Ovary (tissue), 9 donors: ENCODE measurements around the gene TGFB2. TPM values are rescaled to one million over a fixed set of nuclear protein-coding genes. Genes with fewer than 3 reads are reported as not detected.

Experiments used
- DNase-seq, 5 donors: peaks; one replicate each; pipeline ENCODE4 v3.0.0-alpha.2; 2019 to 2020
- H3K27ac ChIP-seq, 2 donors: fragments of 200-600 bp; one replicate each; pipeline versions ENCODE4 v1.5.1 to v1.8.0; 2019 to 2022
- H3K27me3 ChIP-seq: fragments of 200-600 bp; one replicate; pipeline ENCODE4 v1.8.0; 2022
- H3K36me3 ChIP-seq: fragments of 200-600 bp; sonication (generic); one replicate; pipeline ENCODE4 v1.5.1; 2019
- H3K4me1 ChIP-seq: one replicate; pipeline ENCODE4 v1.8.1; 2013; ENCODE audit warnings: mild to moderate bottlenecking, moderate library complexity; ENCODE audit not compliant: insufficient read depth
- H3K4me3 ChIP-seq: fragments of 200-600 bp; sonication (generic); one replicate; pipeline ENCODE4 v1.5.1; 2017
- H3K9me3 ChIP-seq, 2 donors: fragments of 200-600 bp in 1 of 2; sonication (generic) in 1 of 2; one replicate each; pipeline versions ENCODE4 v1.5.1 to v1.8.1; 2013 to 2019; ENCODE audit warnings: mild to moderate bottlenecking in 1 of 2, moderate library complexity in 1 of 2
- CTCF ChIP-seq, 3 donors: fragments of 450-650 bp in 2 of 3; fragments of 200-600 bp in 1 of 3; IDR thresholded peaks; one replicate each; pipeline versions ENCODE4 v1.5.1 to v1.8.0; 2016 to 2022; ENCODE audit warnings: antibody characterized with exemption in 3 of 3, mild to moderate bottlenecking in 1 of 3
- EP300 ChIP-seq: sonication (generic); formaldehyde crosslinking; IDR thresholded peaks from one replicate; pipeline ENCODE4 v1.6.1; 2017; ENCODE audit warnings: antibody characterized with exemption
- POLR2A ChIP-seq: fragments of 450-650 bp; IDR thresholded peaks from one replicate; pipeline ENCODE4 v1.6.1; 2017; ENCODE audit warnings: antibody characterized with exemption, mild to moderate bottlenecking, moderate library complexity
- WGBS, 3 donors: extraction: QIAGEN DNeasy Blood & Tissue Kit in 1 of 3; methylation state at CpG; one replicate each; pipeline versions ENCODE4 v1.1.5 to v1.1.7; 2013 to 2017; 5-methylcytosine and 5-hydroxymethylcytosine counted together
- intact Hi-C, 4 donors: fragments of 100-400 bp; cut with DNase I; formaldehyde crosslinking; loops; one replicate each; pipeline versions ENCODE4 v1.11.0 to v1.15.1; 2022 to 2023
- polyA plus RNA-seq, 2 donors: library from polyadenylated mRNA; stranded (reverse); fragments of 200-250 nt in 1 of 2; fragments of 350-450 nt in 1 of 2; fragmentation: Illumina TruSeq in 1 of 2; extraction: RNeasy Lipid Tissue Mini Kit (QIAGEN cat#74804) in 1 of 2; gene quantifications; one replicate each; pipeline ENCODE4 v1.2.3, GENCODE V29; 2013 to 2014
- total RNA-seq, 7 donors: library from RNA; depleted of rRNA in 2 of 7; stranded (reverse); fragments of >200 nt in 2 of 7; fragmentation: NEBNext Ultra II Directional in 3 of 7; extraction: Animal tissue kit (Norgen Biotek cat#: 25700) in 3 of 7; gene quantifications; one replicate each; pipeline versions ENCODE4 v1.1.0 to v1.2.4, GENCODE V29; 2016 to 2023
- donor health status: DM: no; HTN: no; CAD: no; lungs with moderate emphysema.
- donor health status: DM: no; HTN: no; CAD: no.
- donor health status: Bipolar disorder and iron deficiency.
- donor health status: DM: yes; HTN: yes; CAD: no.
- donor health status: DM: no; HTN: no; CAD: no.
- donor health status: DM: yes; HTN: yes; CAD: no.

TGFB2 gene
- total and polyA plus RNA-seq, 9 donors: 3.8 to 29.4 (median 9.3) TPM

DNA sequence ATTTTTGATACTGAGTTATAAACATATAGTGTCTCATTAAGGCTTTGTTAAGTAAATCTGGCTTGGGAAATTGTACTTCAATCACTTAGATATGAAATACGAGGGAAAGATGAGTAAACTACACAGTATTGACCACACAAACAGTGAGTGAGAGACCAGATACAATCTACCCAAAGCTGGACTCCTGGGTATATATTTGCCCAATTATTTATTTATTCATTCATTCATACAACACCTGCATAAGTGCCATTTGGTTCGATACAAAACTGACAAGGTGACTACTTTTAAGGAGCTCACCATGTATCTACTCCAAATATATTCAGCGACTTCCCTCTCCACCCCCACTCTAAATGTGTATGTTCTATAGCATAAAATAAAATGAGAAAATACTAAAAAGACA is 143.4 kb downstream of the TGFB2 start:
- H3K4me3 ChIP-seq: no peak overlapping the region
- intact Hi-C loops: no loop called here
- no peak for DNase-seq
- 94 to 96% (median 96%) methylated on average over 3 of the region's 3 CpGs for WGBS, 3 donors
- H3K27me3 ChIP-seq: no peaks in the 10 kb centered on the region
- no peak overlapping the region for H3K27ac ChIP-seq
- H3K36me3 ChIP-seq: no peaks in the 10 kb centered on the region
- H3K4me1 ChIP-seq: no peaks in the 10 kb centered on the region
- H3K9me3 ChIP-seq: no peaks in the 10 kb centered on the region
- TF ChIP-seq CTCF (IDR thresholded peaks at IDR 0.05) (no peak), POLR2A (no peak), EP300 (no peak)

DNA sequence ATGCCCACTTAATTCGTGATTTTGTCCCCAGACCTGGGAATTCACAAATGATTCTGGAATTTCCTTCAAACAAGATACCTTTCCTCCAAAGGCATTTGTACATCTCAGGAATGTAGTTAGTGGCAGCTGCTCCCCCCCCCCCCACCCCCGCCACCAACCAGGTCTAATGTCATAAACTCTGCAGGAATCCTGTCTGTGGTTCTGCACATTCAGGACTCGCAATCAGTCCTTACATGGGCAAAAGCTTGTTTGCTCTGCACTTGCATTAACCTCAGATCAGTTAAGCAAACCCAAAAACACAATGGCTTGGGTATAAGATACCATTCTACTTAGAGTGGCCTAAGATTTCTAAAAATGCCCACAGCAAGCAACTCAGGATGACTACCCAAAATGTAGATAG is 143.8 kb downstream of the TGFB2 start:
- intact Hi-C loops: no loop called here
- WGBS, 3 donors: 94 to 97% (median 96%) methylated on average over 3 of the region's 3 CpGs
- TF ChIP-seq POLR2A: no peak
- TF ChIP-seq CTCF (IDR thresholded peaks at IDR 0.05): no peak
- no peak for TF ChIP-seq EP300

GRCh38 chr1:218490406-218490922 is 145.3 kb downstream of the TGFB2 start:
- intact Hi-C loops: no loop called here
- no peaks in the 10 kb centered on the region for H3K4me1 ChIP-seq
- H3K27ac ChIP-seq: no peak overlapping the region
- 92 to 100% (median 100%) methylated on average over 1 of the region's 1 CpG for WGBS, 3 donors
- no peaks in the 10 kb centered on the region for H3K9me3 ChIP-seq
- no peaks in the 10 kb centered on the region for H3K36me3 ChIP-seq
- TF ChIP-seq POLR2A (no peak), EP300 (no peak), CTCF (IDR thresholded peaks at IDR 0.05) (no peak)
- no peaks in the 10 kb centered on the region for H3K27me3 ChIP-seq
- H3K4me3 ChIP-seq: no peak overlapping the region
- DNase-seq: no peak

More for the DNA sequence above, 143.8 kb downstream of the TGFB2 start:
- Histone ChIP-seq H3K27ac (no peak overlapping the region), H3K9me3 (no peaks in the 10 kb centered on the region), H3K27me3 (no peaks in the 10 kb centered on the region), H3K4me1 (no peaks in the 10 kb centered on the region), H3K36me3 (no peaks in the 10 kb centered on the region), H3K4me3 (no peak overlapping the region)
- DNase-seq: no peak

DNA sequence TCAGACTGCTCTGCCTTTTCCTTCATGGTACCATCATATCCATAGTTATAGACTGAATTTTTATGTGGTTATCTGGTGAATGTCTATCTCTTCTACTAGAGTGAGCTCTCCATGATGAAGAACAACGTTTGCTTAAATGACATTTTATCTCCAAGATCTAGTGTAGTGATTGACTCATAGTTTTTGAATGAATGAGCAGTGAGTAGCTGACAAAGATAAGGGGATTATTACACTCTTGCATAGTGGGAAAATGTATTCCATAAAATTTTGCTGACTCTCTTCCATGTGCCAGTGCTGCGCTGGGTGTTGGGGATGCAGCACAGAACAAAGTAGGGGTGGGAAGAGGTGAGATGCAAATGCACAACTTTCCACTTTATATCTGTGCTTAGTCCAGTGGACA is 147.7 kb downstream of the TGFB2 start:
- Histone ChIP-seq H3K4me1 (no peaks in the 10 kb centered on the region), H3K9me3 (no peaks in the 10 kb centered on the region), H3K4me3 (no peak overlapping the region), H3K27ac (no peak overlapping the region), H3K36me3 (no peaks in the 10 kb centered on the region), H3K27me3 (no peaks in the 10 kb centered on the region)
- TF ChIP-seq POLR2A: no peak
- TF ChIP-seq CTCF (IDR thresholded peaks at IDR 0.05): no peak
- TF ChIP-seq EP300: no peak
- intact Hi-C loops: no loop called here
- no peak for DNase-seq
- 75 to 77% (median 76%) methylated on average over 2 of the region's 2 CpGs for WGBS, 3 donors
